GM13976 (cell line): Measurements from ENCODE around the gene BCAS3.
"Not testable (repeated sequence)": the region's sequence is repeated elsewhere in the genome, so short reads cannot be mapped to it uniquely, and the experiment has no call there.

Experiments
- DNase-seq: peaks from one replicate; pipeline ENCODE4 v3.0.0; 2012; ENCODE audit warnings: low spot score
- in situ Hi-C: fragments of 300-500 bp; cut with MboI; formaldehyde crosslinking; loops from one replicate; pipeline ENCODE4 v1.12.0; 2022; ENCODE audit warnings: low sequenced_read_pairs, mixed read lengths, inconsistent platforms; ENCODE audit not compliant: unreplicated experiment
- TF ChIP-seq, protein P1 (sequence below): IDR thresholded peaks from 2 replicates; pipeline ENCODE4 v1.5.1; 2012; ENCODE audit warnings: borderline replicate concordance, mild to moderate bottlenecking; ENCODE audit not compliant: insufficient read depth; ENCODE audit errors: extremely low read depth, missing control alignments, control extremely low read depth

BCAS3 gene

DNA sequence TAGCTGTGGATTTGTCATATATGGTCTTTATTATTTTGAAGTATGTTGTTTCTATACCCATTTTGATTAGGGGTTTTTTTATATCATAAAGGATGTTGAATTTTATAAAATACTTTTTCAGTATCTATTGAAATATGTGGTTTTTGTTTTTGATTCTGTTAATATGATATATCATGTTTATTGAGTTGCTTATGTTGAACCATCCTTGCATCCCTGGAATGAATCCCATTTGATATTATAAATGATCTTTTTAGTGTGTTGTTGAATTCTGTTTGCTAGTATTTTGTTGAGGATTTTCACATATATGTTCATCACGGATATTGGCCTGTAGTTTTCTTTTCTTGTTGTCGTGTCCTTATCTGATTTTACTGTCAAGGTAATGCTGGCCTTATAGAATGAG lies 286.5 kb downstream of the BCAS3 start:
- TF ChIP-seq, protein P1, sequence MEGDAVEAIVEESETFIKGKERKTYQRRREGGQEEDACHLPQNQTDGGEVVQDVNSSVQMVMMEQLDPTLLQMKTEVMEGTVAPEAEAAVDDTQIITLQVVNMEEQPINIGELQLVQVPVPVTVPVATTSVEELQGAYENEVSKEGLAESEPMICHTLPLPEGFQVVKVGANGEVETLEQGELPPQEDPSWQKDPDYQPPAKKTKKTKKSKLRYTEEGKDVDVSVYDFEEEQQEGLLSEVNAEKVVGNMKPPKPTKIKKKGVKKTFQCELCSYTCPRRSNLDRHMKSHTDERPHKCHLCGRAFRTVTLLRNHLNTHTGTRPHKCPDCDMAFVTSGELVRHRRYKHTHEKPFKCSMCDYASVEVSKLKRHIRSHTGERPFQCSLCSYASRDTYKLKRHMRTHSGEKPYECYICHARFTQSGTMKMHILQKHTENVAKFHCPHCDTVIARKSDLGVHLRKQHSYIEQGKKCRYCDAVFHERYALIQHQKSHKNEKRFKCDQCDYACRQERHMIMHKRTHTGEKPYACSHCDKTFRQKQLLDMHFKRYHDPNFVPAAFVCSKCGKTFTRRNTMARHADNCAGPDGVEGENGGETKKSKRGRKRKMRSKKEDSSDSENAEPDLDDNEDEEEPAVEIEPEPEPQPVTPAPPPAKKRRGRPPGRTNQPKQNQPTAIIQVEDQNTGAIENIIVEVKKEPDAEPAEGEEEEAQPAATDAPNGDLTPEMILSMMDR, result no peak
- in situ Hi-C loops, result loop anchor here (25.0 kb wide), 1 partner anchor 227 kb away; no protein-coding TSS in a partner anchor
- no peak for DNase-seq

DNA sequence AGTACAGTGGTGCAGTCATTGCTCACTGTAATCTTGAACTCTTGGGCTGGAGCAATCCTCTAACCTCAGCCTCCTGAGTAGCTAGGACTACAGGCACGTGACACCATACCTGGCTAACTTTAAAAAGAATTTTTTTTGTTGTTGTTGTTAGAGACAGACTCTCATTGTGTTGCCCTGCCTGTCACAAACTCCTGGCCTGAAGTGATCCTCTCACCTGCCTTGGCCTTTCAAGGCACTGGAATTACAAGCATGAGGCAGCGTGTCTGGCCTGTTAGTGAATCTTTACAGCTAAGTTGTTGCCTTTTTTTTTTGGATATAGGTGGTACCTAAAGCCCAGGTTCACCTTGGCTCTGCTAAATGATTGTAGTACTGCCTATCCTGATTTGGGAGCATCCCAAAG lies 290.6 kb downstream of the BCAS3 start:
- TF ChIP-seq, protein P1, result no peak
- no peak for DNase-seq
- in situ Hi-C loops, result loop anchor here (25.0 kb wide), 1 partner anchor 231 kb away; no protein-coding TSS in a partner anchor

DNA sequence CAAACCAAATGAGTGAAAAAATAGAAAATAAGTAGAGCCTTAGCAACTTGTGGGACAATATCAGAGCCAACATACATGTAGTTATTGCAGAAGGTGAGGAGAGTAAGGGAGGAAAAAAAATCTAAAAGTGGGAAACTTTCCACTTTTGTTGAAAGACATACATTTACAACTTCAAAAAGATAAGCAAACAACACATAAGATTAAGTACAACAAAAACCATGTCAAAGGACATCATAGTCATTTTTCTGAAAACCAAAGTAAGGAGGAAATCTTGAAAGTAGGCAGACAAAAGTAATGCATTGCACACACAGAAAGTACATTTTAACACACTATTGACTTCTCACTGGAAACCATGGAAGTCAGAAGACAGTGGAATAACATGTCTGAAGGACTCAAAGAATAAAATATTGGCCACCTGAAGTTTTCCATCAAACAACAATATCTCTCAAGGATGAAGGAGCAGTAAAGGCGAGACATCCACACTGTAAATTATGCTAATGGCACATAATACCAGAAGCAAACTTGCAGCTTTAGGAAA lies 291.9 kb downstream of the BCAS3 start:
- in situ Hi-C loops, result loop anchor here (25.0 kb wide), 1 partner anchor 232 kb away; no protein-coding TSS in a partner anchor
- no peak for DNase-seq
- TF ChIP-seq, protein P1, result no peak

DNA sequence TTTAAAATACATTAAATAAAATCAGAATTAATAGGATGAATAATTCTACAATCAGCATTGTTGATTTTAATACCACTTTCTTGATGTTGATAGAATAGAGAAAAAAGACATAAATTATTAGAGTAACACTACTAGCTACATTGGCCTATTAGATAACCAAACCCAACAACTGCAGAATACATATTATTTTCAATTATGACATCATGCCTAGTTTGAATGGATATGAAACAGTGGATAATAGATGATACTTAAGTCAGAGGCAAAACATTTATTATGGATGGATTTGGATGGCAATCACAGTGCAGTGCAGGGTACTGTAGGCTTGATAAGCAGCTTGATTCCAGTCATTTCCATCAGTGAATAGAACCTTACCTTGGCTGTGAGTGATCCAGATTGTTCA lies 293.1 kb downstream of the BCAS3 start:
- in situ Hi-C loops, result loop anchor here (25.0 kb wide), 1 partner anchor 233 kb away; no protein-coding TSS in a partner anchor
- TF ChIP-seq, protein P1, result no peak
- no peak for DNase-seq

DNA sequence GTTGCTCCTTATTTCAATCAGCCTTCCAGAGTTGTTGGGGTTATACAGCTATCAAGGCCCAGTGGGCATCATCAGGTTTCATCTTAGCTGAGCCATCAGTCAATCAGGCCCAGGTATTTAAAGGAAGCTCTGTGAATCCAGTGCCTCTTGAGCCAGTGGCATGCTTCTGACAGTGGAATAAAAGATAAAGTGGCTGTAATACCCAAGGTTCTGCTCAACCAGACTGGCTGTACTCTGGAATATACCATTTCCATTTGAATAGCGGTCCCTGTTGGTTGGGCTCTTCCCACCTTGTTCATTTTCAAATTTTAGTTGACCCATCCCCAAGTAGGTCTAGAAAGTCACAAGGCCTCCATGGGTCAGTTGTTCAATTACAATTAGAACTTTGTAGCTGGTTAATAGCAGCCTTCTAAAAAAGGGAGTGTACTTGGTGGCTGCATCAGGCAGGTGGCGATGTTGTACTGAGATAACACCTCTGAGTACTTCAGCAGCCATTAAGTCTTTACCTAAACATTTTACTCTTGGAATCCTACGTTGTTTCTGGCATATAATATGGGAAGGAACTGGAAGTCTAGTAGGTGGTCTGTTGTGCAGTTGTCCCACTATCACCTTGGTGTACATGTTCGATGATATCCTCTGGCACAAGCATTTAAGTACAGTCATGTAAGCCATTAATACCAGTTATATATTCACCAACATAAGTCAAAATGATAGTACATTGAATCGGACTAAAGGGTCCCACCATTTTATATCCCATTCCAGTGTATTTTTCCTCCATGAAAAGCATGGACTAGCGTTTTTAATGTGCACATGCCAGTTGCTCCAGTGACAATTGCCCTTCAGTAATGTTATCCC lies 294.1 kb downstream of the BCAS3 start:
- TF ChIP-seq, protein P1, result peak; percentile 32
- in situ Hi-C loops, result loop anchor here (25.0 kb wide), 1 partner anchor 234 kb away; no protein-coding TSS in a partner anchor
- DNase-seq, result peak; percentile 47

DNA sequence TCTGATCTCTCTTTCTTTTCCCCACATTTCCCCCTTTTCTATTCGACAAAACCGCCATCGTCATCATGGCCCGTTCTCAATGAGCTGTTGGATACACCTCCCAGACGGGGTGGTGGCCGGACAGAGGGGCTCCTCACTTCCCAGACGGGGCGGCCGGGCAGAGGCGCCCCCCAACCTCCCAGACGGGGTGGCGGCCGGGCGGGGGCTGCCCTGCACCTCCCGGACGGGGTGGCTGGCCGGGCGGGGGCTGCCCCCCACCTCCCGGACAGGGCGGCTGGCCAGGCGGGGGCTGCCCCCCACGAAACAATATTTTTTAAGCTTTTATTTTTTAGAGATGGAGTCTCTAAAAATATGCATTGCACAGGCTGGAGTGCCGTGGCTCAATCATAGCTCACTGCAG lies 299.2 kb downstream of the BCAS3 start:
- in situ Hi-C loops, DNase-seq: not testable (repeated sequence)

DNA sequence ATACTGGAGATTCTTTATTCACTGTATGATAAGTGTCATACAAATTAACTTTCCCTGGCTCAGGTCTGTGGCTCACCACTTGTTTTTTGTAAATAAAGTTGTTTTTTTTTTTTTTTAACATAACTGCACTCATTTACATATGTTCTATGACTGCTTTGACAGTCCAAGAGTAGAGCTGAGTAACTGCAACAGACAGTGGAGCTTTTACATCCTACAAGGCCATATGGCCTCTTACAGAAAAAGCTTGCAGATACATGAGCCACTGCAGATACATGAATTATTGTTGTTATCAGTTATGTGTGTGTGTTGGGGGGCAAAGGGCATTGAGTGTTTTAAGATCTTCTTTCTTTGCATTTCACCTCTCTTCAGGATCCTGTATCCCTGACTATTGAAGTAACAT lies 311.7 kb downstream of the BCAS3 start:
- TF ChIP-seq, protein P1, result no peak
- in situ Hi-C loops, result no loop called here
- DNase-seq, result no peak
